Measurements from ENCODE around the gene FOXD4L4.
"Not testable (repeated sequence)": the region's sequence is repeated elsewhere in the genome, so short reads cannot be mapped to it uniquely, and the experiment has no call there.

Gene FOXD4L4

DNA sequence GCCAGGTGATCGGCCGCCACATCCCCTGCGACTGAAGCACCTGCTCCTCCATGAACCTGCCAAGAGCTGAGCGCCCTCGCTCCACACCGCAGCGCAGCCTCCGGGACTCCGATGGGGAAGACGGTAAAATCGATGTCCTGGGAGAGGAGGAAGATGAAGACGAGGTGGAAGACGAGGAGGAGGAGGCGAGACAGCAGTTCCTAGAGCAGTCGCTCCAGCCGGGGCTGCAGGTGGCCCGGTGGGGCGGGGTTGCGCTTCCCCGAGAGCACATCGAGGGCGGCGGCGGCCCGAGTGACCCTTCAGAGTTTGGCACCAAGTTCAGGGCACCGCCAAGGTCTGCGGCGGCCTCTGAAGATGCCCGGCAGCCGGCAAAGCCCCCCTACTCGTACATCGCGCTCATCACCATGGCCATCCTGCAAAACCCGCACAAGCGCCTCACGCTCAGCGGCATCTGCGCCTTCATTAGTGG, at the start of gene FOXD4L4:
TSS of gene FOXD4L4 (plus strand) at position 51 of the 469 bp plus-strand sequence. CDS start at position 51, 0 bp downstream.
- not testable (repeated sequence) for DNase-seq

GRCh38 chr9:65703550-65703949, 33.4 kb upstream of the FOXD4L4 start:
- DNase-seq = not testable (repeated sequence)

GRCh38 chr9:65714445-65714844, 22.5 kb upstream of the FOXD4L4 start:
- DNase-seq = not testable (repeated sequence)

DNA sequence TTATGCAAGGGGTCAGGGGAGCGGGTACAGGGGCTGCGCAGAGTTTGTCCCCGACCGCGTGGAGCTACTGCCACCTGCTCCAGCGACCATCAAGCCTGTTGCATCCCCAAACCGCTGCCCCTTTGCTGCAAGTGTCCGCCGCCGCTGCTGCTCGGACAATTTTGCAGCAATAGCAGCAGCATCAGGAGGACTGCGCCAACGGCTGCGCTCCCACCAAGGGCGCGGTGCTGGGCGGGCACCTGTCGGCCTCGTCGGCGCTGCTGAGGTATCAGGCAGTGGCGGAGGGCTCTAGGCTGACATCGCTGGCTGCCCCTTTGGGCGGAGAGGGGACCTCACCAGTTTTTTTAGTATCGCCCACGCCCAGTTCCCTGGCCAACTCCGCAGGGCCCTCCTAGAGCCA, 1.2 kb downstream of the FOXD4L4 start:
- not testable (repeated sequence) for DNase-seq

Data from activated naive CD4-positive, alpha-beta T cell (primary cell).